HG03378 (cell line): Measurements from ENCODE around the gene TUSC7.

ENCODE experiments used
- ATAC-seq: cut with Tn5 transposase; IDR thresholded peaks from one replicate; pipeline ENCODE4 v1.9.1; 2021; ENCODE audit warnings: mild to moderate bottlenecking, moderate library complexity; ENCODE audit not compliant: unreplicated experiment

TUSC7 gene

DNA sequence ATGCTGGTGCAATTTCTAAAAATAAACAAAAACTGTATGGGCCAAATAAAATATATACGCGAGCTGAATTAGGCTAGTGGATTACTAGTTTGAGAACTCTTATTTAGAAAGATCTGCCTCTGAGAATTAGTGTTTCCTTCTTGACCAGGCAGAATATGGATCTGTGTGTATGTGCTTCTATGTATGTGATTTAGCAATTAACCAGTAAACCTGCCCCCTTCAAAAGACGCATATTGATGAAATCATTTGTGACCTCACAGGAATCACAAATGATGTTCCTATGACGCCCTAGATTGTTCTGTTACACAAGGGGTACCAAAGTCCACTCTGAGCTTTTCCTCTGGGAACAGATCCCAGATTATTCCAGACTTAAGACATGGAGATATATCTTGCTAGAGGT is at the start of gene TUSC7:
Gene TUSC7 (plus strand): TSS at position 301 of the 400 bp plus-strand sequence.
- ATAC-seq = no peak

DNA sequence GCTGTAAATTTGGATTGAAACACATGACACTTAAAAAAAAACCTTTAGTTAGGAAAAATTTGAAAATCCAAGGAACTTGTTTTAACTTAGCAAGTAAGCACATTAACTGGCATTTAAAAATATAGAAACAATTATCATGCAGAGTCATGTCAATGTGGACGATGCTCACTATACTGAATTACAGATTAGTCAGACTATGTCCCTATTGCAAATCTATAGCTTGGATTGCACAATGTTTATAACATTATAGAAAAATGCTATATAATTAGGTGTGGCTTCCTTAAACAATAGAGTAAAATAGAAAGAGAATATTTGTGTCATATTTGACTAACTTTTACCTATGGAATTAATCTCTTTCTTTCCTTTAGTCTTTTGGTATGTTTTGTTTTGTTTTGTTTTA is 48.4 kb upstream of the TUSC7 start:
- no peak for ATAC-seq

DNA sequence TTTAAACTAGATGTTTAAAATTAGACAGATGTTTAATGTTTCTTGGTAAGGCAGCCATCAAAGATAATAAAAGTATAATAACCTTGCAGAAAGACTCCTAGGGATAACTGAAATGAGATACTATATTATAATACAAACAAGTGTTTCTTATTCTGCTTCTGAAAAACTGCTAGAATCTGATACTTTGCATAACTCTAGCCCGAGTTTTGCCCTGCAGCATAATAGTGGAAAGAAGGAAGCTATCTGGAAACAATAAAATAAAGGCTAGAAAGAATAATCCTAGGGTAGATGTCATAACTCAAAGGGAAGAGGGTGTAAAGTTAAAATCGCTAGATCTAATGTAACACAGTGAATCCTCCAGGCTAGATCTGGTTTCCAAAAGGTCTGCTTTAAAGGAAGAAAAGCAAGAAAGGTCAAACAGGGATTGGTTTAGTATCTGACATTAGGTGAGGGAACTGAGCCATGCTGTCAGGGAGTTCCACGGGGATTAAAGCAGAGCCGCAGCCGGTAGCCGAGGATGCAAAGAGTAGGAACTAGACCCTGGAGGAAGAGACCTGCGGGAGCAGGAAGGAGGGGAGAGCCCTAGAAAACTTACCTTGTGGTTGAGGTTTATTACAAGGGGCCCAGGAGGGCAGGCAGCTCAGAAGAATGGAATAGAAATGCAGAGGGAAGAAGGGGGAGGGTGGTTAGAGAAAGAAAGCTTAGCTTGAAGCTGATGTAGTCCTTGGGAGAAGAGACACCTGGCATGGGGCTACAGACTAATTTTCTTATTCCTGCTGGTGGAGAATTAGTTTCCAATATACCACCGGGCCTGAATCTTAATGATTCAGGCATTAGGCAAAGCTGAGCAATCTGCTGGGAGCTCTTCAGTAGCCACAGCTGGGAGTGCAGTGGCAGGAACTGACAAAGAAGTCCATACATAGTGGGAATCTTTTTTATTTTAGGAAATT is 46.1 kb upstream of the TUSC7 start:
- ATAC-seq = no peak

DNA sequence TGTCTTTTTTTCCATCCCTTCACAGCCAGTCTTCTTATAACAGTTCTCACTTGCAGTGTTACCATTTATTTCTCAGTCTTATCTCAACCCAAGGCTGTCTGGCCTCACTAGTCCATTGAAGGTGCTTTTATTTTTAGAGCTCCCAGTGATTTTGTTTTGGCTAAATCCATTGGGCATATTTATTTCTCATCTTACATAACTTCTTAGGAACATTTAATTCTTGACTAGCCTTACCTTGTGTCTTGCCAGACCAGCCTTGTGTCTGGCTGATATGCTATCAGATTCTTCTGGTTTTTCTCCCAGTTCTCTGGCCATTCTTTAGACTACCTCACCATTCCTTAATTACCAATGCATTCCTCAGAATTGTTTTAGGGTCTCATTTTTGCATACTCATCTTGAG is 42.3 kb upstream of the TUSC7 start:
- no peak for ATAC-seq

DNA sequence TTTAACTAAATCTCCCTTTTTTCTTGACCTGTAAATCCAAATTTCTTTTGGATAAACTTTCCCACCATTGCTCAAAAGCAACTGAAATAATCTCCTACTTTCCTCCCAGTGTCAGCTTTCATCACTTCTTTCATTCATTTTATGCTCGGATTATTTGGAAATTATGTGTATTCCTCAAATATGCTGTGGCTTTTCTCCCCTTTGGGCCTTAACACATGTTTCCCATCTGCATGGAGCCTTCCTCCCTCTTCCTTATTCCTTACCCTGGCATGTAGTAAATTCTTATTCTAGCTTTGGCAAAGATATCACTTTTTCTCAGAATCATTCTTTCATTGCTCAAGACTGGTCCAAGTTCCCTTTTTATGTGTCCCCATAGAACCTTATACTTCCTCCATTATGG is 41.8 kb upstream of the TUSC7 start:
- no peak for ATAC-seq

DNA sequence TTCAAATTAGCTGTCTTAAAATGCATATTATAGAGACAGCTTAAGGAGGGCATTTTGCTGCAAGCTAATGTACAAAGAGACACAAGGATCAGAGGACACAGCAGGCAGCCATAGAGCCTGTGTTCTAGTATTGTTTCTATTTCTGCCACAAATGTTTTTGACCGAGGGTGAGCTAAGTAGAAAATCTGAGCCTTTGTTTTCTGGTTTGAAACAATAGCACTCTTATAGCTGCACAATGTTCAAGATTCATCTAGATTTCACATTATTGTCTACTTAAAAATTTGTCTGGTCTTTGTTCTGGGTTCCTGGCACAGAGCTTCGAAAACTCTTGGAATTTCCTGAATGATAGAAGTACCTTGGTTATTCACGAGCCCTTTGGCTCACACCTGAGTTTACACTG is 40.0 kb upstream of the TUSC7 start:
- ATAC-seq = no peak

DNA sequence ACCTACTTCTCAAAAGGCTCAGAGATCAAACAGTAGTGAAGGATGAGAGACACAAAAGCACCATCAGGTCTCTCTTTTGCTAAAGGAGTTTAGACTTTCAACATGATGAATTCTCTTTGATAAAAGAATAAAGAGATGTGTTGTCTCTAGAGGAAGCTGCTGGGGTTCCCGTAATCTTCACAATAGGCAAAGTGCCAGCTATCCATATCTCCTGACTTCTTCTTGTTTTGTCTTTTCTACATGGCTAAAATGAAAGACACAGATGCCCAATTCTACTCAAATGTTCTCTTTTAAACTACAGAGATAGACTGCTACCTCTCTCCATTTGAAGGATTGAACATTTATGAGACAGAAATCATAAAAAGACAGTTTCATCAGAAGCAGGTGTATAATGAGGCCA is 38.4 kb upstream of the TUSC7 start:
- no peak for ATAC-seq

DNA sequence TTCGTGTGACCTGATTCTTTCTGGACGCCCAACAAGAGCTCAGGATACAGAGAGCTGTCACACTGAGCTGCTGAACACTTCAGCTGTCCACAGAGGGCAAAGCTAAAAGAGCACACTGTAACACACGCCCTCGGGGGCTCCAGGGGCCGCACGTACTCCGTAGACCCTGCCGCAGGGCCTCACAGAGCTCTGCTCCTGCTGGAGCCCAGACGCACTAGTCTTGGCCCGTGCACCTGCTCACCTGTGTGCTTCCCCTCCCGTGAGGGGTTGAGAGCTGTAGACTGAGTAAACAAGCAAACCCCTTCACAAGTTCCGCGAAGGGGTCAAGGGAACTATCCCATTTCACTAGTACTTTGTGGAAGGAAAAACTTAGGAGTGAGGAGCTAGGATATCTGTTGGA is 30.7 kb upstream of the TUSC7 start:
- ATAC-seq = no peak

DNA sequence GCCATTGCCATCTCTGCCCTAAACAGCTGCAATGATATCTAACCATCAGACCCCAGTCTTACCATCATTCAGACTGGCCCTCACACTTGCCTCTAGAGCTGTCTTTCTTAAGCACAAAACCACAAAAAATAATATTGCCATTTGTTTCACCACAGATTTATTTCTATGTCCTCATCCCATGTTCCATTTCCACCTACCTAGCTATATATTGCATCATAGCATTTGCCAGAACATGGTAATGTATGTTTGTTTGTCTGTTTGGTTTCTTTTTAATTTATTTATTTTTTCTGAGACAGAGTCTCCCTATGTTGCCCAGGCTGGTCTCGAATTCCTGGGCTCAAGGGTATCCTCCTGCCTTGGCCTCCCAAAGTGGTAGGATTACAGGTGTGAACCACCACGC is 18.5 kb upstream of the TUSC7 start:
- no peak for ATAC-seq

DNA sequence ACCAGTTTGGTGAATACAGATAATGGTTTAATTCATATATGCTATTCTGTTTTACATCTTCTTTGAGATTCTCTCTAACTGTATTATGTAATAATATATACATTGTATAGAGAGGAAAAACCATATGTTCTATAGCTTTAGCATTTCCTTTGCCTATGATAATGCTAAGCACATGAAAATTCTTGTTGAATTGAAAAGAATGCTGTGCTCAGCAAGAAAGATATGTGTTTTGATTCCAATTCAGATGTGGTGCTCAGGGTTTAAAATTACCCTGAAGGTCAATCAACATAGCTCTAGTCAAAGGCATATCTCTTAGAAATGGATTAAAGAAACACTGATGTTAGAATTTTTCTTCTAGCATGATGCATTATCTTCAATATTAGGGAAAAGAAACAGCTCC is 8.5 kb upstream of the TUSC7 start:
- ATAC-seq = no peak

DNA sequence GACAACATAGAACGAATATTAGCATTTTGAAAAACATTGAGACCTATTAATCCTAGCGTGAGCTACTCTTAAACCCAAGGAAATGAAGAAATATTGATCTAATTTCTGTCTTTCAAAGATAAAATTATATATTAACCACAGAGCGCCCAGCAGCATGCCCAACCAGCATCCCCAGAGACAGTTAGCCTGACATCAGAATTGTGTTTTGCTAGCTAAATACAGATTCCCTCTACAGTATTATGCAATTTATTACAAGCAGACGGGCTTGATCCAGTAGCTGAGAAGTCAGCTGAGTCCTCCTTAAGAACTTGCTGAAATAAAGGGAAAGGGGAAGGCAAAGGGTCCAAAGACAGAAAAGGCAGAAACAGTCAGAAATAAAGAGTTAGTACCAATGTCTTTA is 7.2 kb upstream of the TUSC7 start:
- ATAC-seq = no peak

DNA sequence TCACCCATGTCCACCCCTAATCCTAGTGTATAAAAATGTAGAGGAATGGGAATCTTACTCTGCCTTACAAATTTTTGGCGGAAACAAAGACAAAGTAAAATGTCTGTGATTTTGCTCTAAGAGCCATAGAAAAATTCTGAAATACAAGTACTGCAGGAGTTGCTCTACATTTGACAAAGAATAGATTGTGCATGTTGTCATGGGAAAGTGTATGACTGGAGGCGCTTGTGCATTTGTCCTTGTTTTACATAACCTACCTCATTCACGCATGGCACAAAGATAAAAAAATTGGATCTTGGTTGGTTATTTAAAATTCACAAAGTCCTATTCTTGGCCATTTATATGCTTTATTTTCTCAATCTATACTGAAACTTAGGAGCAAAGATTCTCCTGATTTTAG is 2.0 kb upstream of the TUSC7 start:
- ATAC-seq = no peak

DNA sequence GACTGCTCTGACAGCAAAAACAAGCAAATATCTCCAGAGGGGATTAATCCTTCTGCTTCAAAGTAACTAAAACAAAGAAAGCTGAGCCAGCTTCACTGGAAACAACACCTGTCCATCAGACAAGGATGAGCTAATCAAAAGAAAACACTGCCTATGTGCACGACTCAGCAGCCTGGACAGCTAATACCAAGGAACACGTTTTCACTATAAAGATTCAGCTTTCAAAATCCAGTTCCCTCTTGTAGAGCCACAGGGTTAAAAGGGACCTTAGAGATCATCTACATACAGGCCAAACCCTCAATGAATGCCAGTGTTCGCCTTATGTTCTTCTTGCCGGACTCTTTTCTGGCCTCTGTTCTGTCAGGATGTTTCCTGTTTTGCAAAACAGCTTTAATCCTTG is 6.9 kb downstream of the TUSC7 start:
- no peak for ATAC-seq

DNA sequence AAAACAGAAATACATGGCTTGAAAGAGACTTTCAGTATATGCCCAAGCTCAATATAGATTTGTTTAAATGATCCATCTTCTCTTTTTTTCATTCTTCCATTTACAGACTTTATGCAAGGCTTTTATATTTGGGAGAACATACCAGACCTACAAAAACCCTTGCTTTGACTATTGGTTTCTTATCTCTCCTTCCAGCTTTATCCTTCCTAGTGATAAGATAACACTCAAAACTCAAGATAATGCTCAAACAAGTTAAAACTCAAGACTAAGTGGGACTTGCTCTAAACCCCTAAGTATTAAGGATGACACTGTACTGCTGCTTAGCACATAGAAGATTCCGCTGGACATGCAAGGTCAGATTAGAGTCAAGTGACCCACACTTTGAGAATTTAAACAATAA is 8.0 kb downstream of the TUSC7 start:
- no peak for ATAC-seq

DNA sequence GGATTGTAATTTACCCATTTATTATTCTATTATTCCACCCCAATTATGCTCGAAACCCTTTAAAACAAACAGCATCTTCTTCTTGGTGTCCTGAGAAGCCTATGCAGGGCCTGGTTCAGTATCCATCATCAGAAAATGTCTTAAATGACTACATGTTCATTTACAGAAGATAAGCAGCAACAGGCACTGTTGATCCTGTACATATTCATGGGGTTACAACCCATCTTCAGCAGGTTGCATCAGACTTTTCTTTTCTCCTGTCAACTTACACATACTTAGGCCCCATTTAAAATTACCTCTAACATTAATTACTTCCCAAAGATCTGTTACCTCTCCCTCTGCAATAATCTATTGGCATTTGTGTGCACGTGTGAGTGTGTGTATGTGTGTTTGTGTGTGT is 18.9 kb downstream of the TUSC7 start:
- no peak for ATAC-seq

DNA sequence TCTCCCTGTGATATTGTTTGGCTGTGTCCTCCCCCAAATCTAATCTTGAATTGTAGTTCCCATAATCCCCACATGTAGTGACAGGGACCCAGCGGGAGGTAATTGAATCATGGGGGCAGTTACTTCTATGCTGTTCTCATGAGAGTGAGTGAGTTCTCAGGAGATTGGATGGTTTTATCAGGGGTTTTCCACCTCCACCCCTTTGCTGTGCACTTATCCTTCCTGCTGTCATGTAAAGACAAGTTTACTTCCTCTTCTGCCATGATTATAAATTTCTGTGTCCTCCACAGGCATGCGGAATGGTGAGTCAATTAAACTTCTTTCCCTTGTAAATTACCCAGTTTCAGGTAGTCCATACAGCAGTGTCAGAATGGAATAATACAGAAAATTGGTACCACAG is 24.7 kb downstream of the TUSC7 start:
- no peak for ATAC-seq

DNA sequence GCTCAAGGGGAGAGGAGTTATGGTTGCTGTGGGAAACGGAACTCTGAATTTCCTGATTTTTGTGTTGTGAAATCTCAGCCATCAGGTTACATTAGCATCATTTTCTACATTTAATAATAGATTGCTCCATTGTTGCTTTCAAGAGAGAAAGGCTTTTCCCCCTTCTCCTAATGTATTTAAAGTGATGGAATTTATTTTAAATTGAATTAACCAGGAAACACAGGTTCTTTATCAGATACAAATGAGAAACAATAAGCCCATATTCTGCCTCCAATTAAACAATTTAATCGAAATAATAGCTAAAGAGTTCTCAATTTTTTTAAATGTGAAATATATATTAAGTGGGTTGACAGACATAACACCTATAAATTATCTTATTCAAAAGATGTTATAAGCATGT is 30.1 kb downstream of the TUSC7 start:
- ATAC-seq = no peak

DNA sequence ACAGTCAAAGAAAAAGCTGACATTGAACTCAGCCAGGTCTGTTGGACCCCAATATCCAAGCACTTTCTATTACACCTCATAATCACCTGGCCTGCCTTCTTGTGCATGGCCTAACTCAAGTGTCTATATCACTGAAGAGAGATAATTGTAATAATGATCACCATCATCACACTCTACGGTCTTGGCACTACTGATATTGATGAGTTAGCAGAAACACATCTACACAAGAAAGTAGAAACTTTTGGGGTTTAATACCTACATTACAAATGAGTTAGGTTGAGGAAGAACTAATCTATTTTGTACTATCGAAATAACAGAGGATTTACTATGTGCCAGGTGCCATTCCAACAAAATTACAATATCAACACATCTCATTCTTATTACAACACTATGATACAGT is 30.7 kb downstream of the TUSC7 start:
- no peak for ATAC-seq

DNA sequence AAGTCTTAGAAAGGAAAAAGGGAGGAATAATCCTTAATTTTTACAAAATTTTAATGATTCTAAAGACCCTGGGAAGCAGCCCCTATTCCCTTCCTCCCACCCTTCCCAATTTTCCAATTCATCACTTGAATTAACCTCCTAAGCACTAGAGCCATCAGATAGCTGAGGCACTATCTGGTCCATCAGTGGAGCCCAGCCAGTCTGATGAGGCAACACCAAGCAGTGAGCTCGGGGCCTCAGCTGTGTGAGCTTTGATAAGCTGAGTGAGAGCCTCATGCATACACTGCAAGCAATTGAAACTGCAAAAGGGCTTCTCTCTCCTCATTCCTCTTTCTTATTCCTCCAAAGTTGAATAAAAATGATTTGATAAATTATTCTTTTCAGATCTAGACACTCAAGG is 31.9 kb downstream of the TUSC7 start:
- no peak for ATAC-seq

DNA sequence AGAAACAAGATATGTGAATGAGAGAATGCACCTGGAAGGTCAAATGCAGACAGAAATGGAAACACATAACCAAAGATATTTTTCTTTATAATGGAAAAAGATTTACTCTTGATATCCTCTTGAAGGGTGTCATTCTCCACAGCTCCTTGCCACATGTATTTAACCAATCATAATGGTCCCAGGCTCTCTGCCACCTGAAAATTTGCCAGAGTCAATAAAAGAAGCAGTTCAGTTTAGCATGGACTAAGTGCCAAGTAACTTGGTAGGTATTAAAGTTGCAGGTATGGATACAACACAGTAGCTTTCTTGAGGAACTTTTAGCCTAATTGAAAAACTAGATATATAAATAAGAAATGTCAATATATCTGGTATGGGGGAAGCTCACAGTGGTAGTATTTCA is 33.5 kb downstream of the TUSC7 start:
- no peak for ATAC-seq

DNA sequence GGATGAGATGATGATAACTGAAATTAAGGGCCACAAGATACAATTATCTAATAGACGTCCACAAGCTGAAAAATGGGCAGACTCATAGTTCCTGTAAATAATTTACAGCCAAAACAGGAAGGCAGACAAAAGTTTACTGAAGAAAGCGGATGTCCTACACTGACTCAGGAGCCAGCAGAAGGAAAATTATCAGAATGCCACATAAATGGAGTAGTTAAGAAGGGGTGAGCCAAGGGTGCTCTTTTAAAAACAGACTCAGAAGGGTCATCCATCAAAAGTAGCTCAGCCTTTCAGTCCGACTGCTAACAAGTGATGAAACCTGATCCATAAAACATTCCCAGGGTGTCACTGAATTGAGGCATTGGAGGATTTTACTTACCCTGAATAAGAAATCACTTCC is 39.8 kb downstream of the TUSC7 start:
- no peak for ATAC-seq

DNA sequence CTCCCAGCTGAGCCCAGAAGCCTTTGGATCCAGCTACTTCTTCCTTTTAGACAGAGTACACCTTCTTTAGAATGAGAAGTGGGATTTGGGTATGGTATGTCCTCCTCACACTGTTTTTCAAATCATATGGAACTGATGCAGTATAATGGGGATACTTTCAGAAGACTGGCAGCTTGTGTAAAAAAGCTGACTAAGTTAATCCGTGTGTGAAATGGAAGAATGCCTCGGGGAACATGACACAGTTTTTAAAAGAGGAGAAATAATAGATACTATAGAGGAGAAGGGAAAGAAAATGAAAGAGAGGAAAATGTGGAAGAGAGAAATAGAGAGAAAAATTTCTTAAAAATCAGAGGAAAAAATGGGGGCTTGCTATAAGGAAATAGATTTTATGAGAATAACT is 47.7 kb downstream of the TUSC7 start:
- no peak for ATAC-seq

DNA sequence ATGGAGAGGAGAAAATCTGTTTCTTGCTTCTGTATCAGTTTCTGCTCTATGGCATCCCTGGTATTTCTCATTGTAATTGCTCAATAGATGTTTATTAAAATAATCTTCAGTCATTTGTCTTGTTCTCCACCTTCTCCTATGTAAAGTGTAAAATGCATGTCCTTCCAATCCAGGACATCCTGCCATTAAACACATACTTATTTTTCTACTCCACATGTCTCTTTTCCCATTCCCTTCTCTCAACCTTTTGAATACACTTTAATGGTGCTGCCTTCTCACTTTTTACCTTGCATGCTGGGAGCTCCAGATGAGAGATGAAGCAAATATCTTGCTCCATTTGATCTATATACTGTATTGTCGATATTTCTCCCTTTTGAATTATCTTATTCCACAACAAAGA is 49.7 kb downstream of the TUSC7 start:
- ATAC-seq = no peak
